ENCODE results near the gene TBC1D22A.
"Not testable (repeated sequence)": the region's sequence is repeated elsewhere in the genome, so short reads cannot be mapped to it uniquely, and the experiment has no call there.

The TBC1D22A gene

DNA sequence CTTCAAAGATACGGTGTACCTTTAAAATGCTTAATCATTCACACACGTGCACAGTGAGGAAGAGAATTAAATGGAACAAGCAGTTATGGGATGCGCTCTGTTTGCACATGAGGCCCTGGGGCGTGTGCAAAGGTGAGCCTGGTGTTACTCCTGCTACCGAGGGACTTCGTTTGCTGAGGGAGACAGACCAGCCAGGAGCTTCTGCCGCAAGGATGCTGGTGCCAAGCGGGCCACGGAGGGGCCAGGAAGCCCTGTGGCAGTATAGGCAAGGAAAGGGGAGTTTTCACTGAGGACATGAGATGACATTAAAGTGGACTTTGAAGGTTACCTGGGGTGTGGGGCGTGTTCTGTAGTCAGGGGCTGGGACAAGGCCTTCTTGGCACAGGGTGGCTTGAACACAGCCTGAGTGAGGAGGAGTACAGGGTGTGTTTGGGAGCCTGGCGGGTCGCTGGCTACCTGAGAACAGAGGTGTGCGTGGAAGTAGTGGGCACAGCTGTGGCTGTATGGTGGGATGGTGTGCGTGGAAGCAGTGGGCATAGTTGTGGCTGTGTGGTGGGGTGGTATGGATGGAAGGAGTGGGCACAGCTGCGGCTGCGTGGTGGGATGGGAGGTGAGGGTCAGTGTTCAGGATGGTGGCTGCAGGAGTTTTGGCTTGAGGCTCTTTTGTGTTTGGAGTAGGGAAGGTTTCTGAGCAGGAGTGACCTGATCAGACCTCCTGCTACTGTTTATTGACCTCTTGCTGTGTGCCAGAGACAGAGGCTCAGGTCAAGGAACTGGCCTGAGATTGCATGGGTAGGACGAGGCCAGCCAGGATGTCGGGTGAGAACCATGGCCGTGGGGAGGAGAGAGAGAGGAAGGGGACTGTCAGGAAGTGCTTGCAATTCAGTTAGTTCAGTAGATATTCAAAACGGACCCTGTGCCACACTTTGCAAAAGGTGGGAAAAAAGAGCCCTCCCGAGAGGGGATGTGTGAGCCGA, 13.7 kb downstream of the TBC1D22A start:
- DNase-seq, result no peak

DNA sequence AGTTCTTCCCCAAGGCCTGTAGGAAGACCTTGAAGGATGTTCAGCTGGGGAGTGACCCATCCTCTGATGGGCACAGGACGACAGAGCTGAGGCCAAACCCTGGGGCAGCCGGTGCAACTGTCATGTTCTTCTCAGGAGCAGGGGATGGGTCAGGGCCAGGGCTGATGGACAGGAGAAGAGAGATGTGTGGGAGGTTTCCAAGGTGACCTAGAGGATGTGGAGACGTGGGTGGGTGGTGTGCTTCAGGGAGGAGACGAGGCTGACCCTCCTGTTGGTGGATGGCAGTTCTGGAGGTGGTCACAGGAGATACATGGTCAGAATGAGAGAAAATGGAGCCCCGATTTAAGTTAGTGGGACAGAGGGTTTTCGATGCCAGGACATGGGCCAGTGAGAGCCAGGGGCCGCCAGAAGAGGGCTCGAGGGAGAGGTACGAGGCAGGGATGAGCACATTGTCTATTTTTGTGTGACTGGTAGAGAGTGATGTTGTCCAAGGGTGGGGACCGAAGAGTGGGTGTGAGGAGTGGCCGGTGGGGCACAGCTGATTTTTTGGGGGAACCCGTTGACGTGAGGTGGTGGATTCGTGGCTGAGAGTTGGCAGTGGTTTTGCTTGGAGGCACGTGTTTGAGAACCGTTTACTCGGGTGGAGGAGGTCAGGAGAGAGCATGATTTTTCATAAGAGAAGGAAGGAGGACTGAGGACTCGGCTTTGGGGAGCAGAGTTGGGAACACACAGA, 14.6 kb downstream of the TBC1D22A start:
- no peak for DNase-seq

DNA sequence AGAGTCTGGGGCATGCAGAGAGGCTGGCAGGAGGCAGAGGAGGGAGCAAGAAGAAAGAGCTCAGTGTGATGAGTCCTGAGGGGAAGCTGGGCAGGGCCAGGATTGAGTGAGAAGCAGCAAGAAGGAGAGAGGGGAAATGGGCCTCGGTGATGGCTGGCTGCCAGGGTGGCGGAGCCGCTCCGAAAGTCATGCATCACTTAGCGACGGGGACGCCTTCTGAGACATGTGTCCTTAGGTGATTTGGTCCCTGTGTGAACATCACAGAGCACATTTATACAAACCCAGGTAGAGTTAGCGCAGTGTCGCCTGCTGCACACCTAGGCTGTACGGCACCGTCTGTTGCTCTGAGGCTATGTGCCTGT, 15.1 kb downstream of the TBC1D22A start:
- DNase-seq, result no peak

DNA sequence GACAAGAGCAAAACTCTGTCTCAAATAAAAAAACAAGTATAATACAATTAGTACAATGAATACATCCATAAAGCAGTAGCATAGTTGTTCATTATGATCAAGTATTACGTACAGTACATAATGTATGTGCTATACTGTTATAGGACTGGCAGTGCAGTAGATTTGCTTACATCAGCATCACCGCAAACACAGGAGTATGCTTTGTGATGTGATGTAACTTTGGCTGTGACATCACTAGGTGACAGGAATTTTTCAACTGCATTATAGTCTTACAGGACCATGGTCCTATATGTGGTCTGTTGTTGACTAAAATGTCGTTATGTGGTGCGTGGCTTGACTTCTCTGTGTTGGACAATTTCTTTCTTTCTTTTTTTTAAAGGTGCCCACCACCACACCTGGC, 16.6 kb downstream of the TBC1D22A start:
- DNase-seq, result no peak

DNA sequence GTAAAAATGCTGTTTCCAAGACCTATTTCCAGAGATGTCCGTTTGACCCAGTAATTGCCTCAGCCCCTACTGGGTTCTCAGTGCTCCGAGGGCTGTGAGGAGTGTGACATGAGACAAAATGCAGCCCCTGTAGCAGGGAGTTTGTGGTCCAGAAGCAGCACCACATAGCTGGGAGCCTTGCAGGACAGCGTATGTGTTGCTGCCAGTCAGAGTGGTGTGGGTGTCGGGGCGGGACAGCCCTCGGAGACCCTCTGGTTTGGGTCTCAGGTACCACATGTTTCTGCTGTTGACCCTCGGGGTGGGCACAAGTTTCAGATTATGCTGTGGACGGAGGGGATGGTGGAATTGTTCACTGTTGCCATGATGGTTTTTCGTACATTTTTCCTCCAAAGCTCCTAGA, 17.2 kb downstream of the TBC1D22A start:
- DNase-seq, result no peak

DNA sequence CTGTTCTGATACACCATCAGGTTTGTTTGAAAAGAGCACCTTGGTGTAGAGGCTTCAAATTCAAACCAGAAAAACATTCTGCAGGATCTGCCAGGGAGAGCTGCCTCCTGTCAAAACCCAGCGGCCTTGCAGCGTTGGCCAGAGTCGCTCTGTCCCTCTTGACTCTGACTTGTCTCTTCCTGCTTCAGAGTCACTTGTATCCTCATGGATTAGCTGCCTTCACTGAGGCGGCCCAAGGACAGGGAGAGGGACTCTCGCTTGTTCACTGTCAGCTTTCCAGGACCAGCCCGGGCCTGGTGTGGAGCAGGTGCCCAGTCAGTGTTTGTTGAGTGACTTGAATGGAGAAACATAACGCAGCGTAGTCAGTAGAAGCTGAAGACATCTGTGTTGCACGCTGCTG, 18.0 kb downstream of the TBC1D22A start:
- no peak for DNase-seq

DNA sequence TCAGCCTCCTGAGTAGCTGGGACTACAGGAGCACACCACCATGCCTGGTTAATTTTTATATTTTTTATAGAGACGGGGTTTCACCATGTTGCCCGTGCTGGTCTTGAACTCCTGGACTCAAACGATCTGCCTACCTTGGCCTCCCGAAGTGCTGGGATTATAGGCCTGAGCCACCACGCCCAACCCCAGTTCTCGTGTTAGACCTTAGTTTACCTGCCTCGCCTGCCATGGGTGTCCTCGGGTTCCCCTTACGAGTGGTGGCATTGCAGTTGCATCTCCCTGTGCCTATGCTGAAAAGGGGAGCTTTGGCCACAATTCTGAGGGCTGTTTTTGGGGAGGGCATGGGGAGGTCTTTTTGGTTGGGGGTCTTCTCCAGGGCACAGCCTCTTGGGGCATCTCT, 18.8 kb downstream of the TBC1D22A start:
- no peak for DNase-seq

DNA sequence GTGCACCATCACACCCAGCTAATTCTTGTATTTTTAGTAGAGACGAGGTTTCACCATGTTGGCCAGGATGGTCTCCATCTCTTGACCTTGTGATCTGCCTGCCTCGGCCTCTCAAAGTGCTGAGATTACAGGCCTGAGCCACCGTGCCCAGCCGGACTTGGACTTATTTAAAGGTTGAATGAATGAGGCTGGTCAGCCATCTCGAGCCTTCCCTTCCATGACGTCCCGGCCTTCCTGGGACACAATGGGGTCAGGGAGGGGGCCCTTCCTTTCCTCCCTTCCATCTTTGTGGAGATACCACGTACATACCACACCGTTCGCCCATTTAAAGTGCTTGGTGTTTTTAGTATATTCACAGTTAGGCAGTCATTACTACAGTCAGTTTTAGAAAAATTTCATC, 19.8 kb downstream of the TBC1D22A start:
- DNase-seq, result not testable (repeated sequence)

DNA sequence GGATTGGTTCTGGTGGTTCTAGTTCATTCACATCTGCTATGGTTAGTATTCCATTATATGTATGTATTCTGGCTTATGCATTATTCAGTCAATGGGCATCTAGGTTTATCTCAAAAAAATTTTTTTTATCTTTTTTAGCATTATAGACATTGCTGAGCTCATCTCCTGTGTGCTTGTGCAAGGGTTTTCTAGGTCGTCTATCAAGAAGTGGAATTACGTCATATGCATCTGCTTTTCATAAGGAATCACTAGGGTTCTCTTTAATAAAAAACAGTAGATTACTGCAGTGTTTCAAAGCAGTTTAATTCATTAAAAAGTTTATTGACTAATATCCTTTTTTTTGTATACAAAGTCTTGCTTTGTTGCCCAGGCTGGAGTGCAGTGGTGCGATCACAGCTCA, 21.3 kb downstream of the TBC1D22A start:
- no peak for DNase-seq

DNA sequence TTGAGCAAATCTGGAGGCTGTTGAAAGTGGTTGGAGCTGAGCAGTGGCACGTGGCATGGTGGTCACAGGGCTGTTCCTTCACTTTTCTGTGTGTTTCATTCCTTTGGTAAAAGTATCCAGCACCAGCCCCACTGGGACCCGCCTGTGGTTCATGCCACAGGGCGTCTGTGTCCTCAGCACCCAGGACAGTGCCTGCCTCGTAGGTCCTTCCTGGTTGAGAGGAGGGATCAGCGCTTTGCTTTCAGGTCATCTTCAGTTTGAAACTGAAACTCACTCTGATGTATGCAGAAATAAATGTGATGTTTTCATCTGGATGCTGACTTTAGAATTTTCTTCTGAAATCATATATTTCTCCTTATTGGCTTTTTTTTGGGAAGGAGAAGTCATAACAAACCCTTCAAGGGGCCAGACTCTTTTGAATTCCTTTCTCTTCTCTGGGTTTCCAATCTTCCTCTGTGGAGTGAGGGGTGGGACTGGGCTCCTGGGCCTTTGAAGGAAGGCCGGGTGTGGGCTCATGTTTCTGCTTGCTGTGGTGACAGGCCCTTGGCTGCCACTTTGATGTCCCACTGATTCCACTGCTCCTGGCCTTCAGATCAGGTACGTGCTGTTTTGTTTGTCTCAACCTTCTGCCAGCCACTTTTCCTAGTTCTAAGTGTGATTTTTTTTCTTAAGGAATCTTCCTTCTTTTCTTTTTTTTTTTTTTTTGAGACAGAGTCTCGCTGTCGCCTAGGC, 26.2 kb downstream of the TBC1D22A start:
- peak; percentile 54 for DNase-seq

DNA sequence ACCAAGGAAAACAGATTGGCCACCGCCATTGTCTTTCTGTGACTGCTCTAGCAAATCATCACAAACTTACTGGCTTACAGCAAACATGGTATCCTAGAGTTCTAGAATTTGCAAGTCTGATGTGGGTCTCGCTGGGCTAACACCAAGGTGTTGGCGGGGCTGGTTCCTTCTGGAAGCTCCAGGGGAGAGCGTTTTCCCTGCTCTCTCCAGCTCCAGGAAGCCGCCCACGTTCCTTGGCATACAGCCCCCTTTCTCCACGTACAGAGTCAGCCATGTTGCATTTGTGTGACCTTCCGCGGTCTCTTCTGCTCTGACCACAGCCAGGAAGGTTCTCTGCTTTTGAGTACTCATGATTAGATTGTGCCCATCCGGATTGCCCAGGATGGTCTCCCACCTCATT, 27.5 kb downstream of the TBC1D22A start:
- DNase-seq, result no peak

DNA sequence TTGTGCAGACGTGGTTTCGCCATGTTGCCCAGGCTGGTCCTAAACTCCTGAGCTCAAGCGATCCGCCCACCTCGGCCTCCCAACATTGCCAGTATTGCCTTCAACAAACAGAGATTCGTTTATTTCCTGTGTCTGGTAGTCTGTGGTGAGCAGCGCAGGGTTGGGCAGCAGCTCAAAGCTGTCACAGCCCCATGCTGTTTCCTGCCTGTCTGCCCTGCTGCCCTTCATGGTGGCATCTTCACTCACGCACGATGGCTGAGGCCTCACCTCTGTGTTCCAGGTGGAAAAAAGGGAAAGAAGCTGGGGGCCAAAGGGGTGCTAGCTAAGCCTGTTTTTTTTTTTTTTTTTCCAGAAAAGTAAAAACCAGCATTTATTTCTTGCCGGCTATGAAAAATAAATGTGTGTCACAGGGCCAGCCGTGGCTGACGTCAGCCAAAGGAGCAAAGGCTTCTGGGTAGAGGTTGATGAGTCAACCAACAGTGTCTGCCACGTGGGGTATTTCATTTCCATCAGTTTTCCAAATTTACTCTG, 28.8 kb downstream of the TBC1D22A start:
- DNase-seq, result no peak

DNA sequence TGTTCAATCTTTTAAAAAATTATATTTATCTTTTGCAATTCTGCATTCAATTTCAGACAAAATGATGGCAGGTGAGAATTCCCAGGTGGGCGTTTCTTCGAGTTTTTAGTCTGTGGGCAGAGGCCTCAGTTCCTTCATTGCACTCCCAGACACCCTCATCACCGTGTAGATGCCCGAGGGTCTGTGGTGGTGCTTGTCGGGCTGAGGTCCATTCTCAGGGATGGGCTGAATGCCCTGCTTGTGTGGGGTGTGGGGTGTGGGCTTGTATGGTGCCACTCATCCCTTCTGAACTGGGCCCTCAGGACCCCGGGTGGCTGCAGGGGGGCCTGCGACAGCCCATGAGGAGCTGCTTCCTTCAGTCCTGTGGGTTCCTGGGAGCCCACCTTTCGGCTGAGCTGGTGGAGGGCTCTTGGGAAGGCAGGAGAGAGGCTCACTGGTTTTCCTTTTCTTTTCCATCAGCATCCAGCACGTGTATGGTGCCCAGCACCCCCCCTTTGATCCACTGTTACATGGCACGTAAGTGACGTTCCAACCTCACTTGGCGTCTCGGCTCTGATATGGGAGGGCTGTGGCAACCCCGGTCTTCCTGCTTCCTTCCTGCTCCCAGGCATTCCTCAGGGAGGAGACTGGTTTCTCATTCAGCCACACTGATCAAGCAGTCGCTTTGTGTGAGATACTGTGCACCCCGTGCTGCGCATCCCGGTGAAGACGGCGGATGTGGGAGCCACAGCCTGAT, 29.8 kb downstream of the TBC1D22A start:
- no peak for DNase-seq

DNA sequence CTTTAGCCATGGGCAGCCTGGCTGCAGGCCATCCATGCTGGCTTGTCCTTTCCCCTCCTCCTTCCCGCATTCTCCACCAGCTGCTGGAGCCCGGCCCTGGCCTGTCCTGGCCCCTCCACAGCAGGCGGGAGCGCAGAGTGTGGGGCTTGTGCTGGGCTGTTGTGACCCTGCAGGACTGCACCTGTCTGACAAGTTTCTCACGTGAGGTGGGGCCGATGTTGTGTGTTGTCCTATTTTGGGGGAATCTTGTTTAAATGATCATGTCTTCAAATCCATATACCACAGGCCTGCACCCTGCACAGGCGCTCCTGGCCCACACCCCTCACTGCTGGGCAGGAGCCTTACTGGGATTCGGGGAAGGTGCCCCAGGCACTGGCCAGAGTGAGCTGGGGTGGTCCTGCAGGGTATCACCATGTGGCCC, 30.4 kb downstream of the TBC1D22A start:
- DNase-seq, result no peak

DNA sequence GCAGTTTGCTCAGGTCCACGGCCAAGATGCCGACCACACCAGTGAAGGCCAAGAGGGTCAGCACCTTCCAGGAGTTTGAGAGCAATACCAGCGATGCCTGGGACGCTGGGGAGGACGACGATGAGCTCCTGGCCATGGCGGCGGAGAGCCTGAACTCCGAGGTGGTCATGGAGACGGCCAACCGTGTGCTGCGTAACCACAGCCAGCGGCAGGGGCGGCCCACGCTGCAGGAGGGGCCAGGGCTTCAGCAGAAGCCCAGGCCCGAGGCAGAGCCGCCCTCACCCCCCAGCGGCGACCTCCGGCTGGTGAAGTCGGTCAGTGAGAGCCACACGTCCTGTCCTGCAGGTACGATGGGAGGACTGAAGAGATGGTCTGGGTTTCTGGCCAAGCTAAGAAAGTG, 31.0 kb downstream of the TBC1D22A start:
- no peak for DNase-seq

DNA sequence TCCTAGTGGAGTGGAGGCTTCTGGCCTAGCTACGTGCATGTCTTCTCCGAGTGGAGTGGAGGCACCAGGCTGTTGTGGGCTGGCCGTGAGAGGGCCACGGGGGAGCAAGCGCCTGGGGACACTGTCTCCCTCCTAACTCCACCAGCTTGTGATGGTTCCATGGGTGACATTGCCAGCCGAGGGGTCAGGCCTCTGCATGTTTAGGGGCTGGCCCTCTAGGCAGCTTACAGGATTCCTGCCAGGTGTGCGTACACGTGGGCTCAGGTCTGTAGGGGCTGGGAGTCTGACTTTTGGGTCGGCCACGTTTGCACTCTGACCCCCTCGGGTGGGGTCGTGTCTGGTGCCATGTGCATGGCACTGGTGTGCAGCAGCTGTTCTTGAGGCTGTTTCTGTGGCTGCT, 31.6 kb downstream of the TBC1D22A start:
- no peak for DNase-seq

DNA sequence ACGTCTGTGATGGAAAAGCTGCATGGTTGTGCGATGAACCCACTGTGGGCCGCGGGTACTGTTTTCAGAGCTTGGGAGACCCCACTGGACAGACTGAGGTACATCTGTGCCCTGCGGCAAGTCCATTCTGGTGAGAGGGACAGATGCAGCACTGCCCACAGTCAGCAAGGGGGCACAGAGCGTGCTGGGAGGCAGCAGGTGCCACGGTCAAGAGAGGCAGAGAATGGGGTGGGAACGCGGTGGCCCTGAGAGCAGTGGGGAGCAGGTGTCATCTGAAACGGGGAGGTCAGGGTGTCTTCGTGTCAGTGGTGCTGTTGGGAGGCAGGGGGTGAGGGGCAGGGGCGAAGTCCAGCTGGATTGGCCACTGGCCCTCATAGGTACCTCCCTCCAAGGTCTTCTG, 32.0 kb downstream of the TBC1D22A start:
- no peak for DNase-seq

DNA sequence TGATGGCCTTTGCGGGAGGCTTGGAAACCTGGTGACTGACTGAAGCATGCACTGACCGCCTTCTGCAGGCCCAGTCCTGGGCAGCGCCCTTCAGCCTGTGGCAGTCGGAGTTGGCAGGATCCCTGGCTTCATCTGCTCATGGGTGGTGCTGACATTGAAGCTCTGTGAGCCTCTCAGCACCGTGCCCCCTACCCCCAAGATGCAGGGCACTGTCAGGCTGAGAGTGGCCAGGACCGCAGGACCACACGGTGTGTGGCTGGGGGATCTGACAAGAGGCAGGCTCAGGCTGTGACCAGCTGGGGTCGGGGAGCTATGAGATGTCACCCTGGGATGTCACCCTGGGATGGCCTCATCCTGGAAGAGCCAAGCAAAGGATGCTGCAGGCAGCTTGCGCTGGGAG, 32.7 kb downstream of the TBC1D22A start:
- no peak for DNase-seq

DNA sequence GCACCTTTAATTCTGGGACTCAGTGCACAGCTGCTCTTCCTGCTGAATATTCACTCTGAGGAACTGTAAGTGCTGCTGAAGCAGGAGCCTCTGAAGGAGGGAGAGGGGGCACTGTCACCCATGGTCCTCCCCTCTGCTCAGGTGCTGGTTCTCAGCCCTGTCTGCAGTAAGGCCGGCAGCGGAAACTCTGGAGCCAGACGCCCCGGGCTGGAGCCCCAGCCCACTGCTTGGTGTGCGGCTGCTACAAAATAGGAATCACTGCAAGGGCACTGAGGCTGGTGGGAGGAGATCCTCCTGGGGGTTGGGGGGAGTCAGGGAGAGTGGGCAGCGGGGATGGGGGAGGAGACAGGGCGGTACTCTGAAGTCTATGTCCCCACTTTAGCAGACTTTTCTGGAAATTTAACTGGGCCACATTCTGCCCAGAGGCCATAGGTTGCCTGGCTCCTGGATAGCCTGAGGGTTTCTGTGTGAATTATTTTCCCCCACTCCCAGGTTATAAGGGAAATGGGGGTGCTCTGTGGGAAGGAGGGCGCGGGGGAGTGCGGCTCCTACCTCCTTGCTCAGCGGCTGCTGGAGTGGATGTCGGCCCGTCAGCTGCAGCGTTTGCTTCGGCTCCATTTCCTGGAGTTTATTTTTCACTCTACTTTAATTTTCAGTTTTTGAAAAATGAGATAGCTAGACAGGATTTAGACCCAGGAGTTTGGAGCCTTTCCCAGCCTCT, 33.6 kb downstream of the TBC1D22A start:
- no peak for DNase-seq

DNA sequence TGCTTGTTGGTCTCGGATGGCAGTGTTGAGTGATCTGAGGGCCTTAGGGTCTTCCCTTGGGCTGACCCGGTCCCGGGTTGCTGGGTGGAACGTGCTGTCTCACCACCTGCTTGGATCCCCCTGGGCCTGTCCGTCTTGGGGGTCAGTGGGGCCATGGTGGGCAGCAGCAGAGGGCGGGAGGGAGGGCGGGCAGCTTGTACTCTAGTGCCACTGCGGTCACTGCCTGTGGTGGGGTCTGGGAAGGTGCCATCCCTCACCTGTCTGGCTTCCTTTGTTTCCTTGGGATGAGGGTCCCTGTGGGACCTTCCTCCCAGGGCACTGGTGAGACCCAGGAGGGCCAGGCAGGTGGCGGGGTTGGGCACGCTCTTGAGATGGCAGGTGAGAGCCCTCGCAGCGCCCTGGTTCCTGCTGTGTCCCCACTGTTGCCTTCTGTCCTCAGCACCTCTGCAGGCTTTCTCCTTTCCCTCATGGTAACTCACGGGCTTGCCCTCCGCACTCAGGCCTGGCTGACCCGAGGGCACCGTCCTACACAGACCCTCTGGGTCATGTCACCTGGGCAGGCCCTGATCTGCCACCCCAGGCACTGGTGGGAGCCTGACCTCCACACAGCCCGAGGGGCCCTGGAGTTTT, 34.2 kb downstream of the TBC1D22A start:
- no peak for DNase-seq

DNA sequence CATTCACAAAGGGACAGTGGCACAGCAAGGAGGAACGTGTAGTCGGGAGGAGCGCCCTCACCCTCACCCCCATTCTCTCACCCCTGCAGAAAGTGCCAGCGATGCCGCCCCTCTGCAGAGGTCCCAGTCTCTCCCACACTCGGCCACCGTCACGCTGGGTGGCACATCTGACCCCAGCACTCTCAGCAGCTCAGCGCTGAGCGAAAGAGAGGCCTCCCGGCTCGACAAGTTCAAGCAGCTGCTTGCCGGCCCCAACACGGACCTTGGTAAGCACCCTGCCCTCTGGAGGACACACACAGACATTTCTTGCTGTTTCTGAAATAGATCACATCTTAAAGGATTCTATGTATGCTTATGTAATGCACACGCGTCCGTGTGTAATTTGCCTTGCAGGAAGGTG, 34.9 kb downstream of the TBC1D22A start:
- no peak for DNase-seq

DNA sequence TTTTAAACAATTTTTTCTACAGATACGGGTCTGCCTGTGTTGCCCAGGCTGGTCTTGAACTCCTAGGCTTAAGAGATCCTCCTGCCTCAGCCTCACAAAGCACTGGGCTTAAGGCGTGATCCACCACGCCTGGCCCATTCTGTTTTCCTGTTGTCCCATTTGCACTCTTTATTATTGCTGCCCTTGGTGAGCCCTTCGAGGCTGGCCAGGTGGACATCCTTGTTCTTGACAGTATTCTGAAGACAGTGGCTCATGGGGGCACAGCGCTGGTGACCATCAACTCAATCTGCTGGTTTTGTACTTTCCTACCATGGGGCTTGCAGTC, 35.6 kb downstream of the TBC1D22A start:
- no peak for DNase-seq
